HEK293T (cell line): ENCODE data around the gene TJP2.
A peak's percentile ranks its signal among the peaks of the same experiment; 100 is the strongest.
"Not testable (repeated sequence)": the region's sequence is repeated elsewhere in the genome, so short reads cannot be mapped to it uniquely, and the experiment has no call there.

Source experiments
- CTCF ChIA-PET: fragments of 350-600 bp; formaldehyde crosslinking; extraction: SDS; loops from one replicate; lab custom pipeline; 2021; ENCODE audit warnings: antibody characterized with exemption, inconsistent platforms; lab: Yijun Ruan, JAX
- POLR2A ChIA-PET: fragments of 350-600 bp; formaldehyde crosslinking; extraction: SDS; loops from one replicate; lab custom pipeline; 2020; ENCODE audit warnings: antibody characterized with exemption, inconsistent platforms; lab: Yijun Ruan, JAX
- DNase-seq: peaks from one replicate; pipeline ENCODE4 v3.0.0; 2012; ENCODE audit warnings: mixed read lengths; ENCODE audit errors: extremely low spot score
- ARNT ChIP-seq: fragments of 450-650 bp; IDR thresholded peaks from 2 replicates; pipeline ENCODE4 v1.6.1; 2017; ENCODE audit warnings: mild to moderate bottlenecking
- BHLHE40 ChIP-seq: fragments of 450-650 bp; IDR thresholded peaks from 2 replicates; pipeline ENCODE4 v1.6.1; 2016; ENCODE audit warnings: mild to moderate bottlenecking, moderate library complexity, borderline replicate concordance
- CTBP1 ChIP-seq: fragments of 450-650 bp; IDR thresholded peaks from 2 replicates; pipeline ENCODE4 v1.6.1; 2016; ENCODE audit warnings: borderline replicate concordance
- ELF4 ChIP-seq: fragments of 450-650 bp; IDR thresholded peaks from 2 replicates; pipeline ENCODE4 v1.6.1; 2017; ENCODE audit warnings: antibody characterized with exemption
- FOXA1 ChIP-seq: fragments of 450-650 bp; IDR thresholded peaks from 2 replicates; pipeline ENCODE4 v1.6.1; 2016; ENCODE audit warnings: mild to moderate bottlenecking
- FOXK2 ChIP-seq: fragments of 450-650 bp; IDR thresholded peaks from 2 replicates; pipeline ENCODE4 v1.6.1; 2016; ENCODE audit warnings: mild to moderate bottlenecking
- FOXM1 ChIP-seq: fragments of 450-650 bp; IDR thresholded peaks from 2 replicates; pipeline ENCODE4 v1.6.1; 2017; ENCODE audit warnings: mild to moderate bottlenecking, borderline replicate concordance
- HDGF ChIP-seq: fragments of 450-650 bp; IDR thresholded peaks from 2 replicates; pipeline ENCODE4 v1.6.1; 2017; ENCODE audit warnings: antibody characterized with exemption, borderline replicate concordance
- L3MBTL2 ChIP-seq: fragments of 450-650 bp; conservative IDR thresholded peaks from 2 replicates; pipeline ENCODE4 v1.6.1; 2016; ENCODE audit warnings: mild to moderate bottlenecking
- LEF1 ChIP-seq: fragments of 450-650 bp; IDR thresholded peaks from 2 replicates; pipeline ENCODE4 v1.6.1; 2017; ENCODE audit warnings: mild to moderate bottlenecking, borderline replicate concordance
- NFRKB ChIP-seq: fragments of 450-650 bp; IDR thresholded peaks from 2 replicates; pipeline ENCODE4 v1.6.1; 2016; ENCODE audit warnings: mild to moderate bottlenecking, moderate library complexity
- PKNOX1 ChIP-seq: fragments of 450-650 bp; IDR thresholded peaks from 2 replicates; pipeline ENCODE4 v1.6.1; 2016
- SP1 ChIP-seq: fragments of 450-650 bp; IDR thresholded peaks from 2 replicates; pipeline ENCODE4 v1.6.1; 2017
- SUZ12 ChIP-seq: fragments of 450-650 bp; IDR thresholded peaks from 2 replicates; pipeline ENCODE4 v1.6.1; 2016; ENCODE audit warnings: mild to moderate bottlenecking
- TARDBP ChIP-seq: fragments of 450-650 bp; IDR thresholded peaks from 2 replicates; pipeline ENCODE4 v1.6.1; 2016
- ZNF384 ChIP-seq: fragments of 450-650 bp; IDR thresholded peaks from 2 replicates; pipeline ENCODE4 v1.6.1; 2016

TJP2 gene

GRCh38 chr9:69155341-69156030 lies 18.6 kb upstream of the TJP2 start:
- CTCF ChIA-PET: interaction anchor here (1.5 kb wide), 1 partner anchor 8 kb away, joined by 3 read pairs; no protein-coding TSS in a partner anchor

GRCh38 chr9:69157751-69158466 lies 16.2 kb upstream of the TJP2 start:
- DNase-seq: no peak
- POLR2A ChIA-PET: no interaction called here
- CTCF ChIA-PET: no interaction called here
- TF ChIP-seq HDGF (no peak), ZNF384 (peak; percentile 92), L3MBTL2 (no peak), NFRKB (no peak), PKNOX1 (no peak), CTBP1 (no peak), ARNT (no peak)

More at GRCh38 chr9:69155341-69156030, 18.6 kb upstream of the TJP2 start:
- TF ChIP-seq ARNT (no peak), PKNOX1 (no peak), NFRKB (no peak), CTBP1 (no peak), TARDBP (no peak), ELF4 (no peak), FOXA1 (no peak), BHLHE40 (no peak), SUZ12 (no peak), FOXM1 (no peak), ZNF384 (no peak), LEF1 (no peak), SP1 (no peak), FOXK2 (no peak), L3MBTL2 (no peak), HDGF (no peak)
- no peak for DNase-seq
- POLR2A ChIA-PET: no interaction called here

GRCh38 chr9:69158471-69158870 lies 15.6 kb upstream of the TJP2 start:
- CTCF ChIA-PET: no interaction called here
- no peak for TF ChIP-seq ZNF384
- TF ChIP-seq FOXM1: no peak
- TF ChIP-seq L3MBTL2: no peak
- no peak for TF ChIP-seq SP1
- TF ChIP-seq PKNOX1: no peak
- no peak for TF ChIP-seq CTBP1
- no peak for TF ChIP-seq FOXK2
- TF ChIP-seq ARNT: no peak
- TF ChIP-seq TARDBP: no peak
- no peak for TF ChIP-seq HDGF
- TF ChIP-seq ELF4: no peak
- POLR2A ChIA-PET: no interaction called here
- DNase-seq: no peak

- POLR2A ChIA-PET, DNase-seq: not testable (repeated sequence)
- CTCF ChIA-PET: interaction anchor here (1.3 kb wide), 1 partner anchor 10 kb away, joined by 3 read pairs; no protein-coding TSS in a partner anchor
Observed at GRCh38 chr9:69164573-69164972, 9.5 kb upstream of the TJP2 start.

- TF ChIP-seq FOXK2 (no peak), L3MBTL2 (no peak), SUZ12 (no peak)
- ChIA-PET POLR2A (no interaction called here), CTCF (no interaction called here)
- no peak for DNase-seq
Observed at GRCh38 chr9:69165581-69165980, 8.5 kb upstream of the TJP2 start.

GRCh38 chr9:69168709-69169217 lies 5.3 kb upstream of the TJP2 start:
- no peak for DNase-seq
- ChIA-PET POLR2A (no interaction called here), CTCF (no interaction called here)
- TF ChIP-seq LEF1: no peak
- no peak for TF ChIP-seq NFRKB
- TF ChIP-seq HDGF: no peak
- no peak for TF ChIP-seq FOXA1
- no peak for TF ChIP-seq FOXK2
- TF ChIP-seq ELF4: no peak
- no peak for TF ChIP-seq SUZ12
- TF ChIP-seq ARNT: no peak
- TF ChIP-seq L3MBTL2: no peak
